NCI-H82 treated with DMSO at 0.1 percent for 48 hours (cell line): ENCODE measurements around the gene ANKRD17.

Experiments
- DNase-seq: peaks from one replicate; lab custom pipeline; 2025; ENCODE audit not compliant: unreplicated experiment; lab: John Stamatoyannopoulos, UW

Gene ANKRD17

DNA sequence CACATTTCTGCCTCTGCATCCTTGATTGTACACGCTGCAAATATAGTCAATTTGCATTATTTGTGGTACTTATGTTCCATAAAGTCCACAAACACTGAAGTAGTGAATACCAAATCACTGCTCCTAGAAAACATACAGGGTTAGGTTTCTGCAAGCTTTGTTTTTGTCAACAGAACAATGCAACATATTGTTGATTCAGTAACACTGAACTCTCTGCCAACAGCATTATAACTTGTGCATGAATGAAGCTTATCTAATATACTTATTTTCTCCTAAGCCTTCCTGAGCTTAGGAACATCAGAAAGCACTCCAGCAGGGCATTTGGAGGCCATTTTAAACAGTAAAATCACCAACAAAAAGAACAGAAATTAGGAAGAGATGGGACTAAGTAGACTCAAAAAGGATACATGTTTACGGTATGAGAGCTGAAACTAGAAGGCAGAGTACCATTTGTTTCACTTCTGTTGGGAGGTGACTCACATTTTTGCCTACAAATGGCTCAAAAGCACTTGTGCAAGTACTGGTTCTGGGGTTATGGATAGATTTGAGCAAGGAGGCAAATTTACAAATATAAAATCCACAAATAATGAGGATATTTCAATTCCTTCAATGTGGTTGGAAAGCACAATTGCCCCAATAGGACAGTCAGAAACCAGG is 203.2 kb downstream of the ANKRD17 start:
- DNase-seq = no peak

DNA sequence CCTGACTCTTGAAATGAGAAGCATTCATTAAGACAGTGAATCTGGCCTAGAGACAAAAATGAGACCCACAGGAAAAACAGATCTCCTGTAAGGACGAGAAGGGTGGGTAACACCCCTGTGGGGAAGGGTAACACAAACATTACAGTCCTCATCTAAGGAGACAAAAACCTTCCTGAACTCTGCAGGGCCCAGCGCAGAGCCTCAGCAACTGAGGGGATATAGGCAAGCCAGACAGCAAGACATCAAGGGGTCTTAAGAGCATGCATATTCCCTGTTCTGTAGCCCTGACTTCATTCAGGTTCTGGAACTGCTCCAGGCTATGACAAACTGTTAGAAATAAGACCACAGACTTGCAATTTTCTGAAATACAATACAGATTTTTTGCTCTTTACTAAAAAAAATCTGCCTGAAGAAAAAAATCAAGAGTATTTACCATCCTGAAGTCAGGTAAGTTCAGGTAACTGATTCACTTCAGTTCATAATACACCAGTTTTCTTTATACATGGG is 204.6 kb downstream of the ANKRD17 start:
- no peak for DNase-seq

DNA sequence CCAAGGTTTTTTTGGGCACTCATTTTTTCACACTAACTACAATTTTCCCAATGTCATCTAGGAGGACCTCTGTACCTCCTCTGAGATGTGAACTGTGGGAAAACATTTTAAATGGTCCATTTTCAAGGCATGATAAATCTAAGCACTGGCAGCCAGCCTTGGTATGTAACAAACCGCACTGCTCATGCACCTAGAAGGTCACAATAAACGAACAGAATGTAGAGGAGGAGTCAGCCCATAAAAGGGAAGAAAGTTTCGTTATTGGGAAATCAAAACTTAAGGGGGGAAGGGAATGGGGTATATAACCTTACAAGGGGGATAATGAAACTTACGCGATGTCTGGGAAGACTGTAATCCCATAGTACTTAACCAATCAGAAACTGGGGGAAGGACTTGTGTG is 205.5 kb downstream of the ANKRD17 start:
- DNase-seq = no peak

DNA sequence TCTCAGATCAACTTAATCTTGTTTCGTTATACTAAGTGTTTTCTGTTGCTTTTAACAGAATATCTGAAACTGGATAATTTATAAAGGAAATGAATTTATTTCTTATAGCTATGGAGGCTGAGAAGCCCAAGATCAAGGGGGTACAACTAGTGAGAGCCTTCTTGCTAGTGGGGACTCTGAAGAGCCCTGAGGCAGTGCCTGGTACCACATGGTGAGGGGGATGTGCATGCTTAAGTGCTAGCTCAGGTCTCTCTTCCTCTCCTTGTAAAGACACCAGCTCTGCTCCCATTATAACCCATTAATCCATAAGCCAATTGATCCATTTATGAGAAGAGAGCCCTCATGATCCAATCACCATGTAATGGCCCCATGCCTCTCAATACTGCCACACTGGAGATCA is 207.0 kb downstream of the ANKRD17 start:
- DNase-seq = peak; percentile 58

DNA sequence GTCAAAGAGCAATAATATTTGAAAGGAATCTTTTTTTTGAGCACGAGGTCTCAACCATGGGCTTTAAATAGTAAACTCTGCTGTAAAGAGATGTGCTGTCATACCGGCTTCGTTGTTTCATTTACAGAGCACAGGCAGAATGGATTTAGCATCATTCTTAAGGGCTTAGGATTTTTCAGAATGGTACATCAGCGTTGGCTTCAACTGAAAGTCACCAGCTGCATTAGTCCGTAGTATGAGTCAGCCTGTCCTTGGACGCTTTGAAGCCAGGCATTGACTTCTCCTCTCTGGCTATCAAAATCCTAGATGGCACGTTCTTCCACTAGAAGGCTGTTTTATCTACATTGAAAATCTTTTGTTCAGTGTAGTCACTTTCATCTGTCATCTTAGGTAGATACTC is 212.7 kb downstream of the ANKRD17 start:
- DNase-seq = no peak

DNA sequence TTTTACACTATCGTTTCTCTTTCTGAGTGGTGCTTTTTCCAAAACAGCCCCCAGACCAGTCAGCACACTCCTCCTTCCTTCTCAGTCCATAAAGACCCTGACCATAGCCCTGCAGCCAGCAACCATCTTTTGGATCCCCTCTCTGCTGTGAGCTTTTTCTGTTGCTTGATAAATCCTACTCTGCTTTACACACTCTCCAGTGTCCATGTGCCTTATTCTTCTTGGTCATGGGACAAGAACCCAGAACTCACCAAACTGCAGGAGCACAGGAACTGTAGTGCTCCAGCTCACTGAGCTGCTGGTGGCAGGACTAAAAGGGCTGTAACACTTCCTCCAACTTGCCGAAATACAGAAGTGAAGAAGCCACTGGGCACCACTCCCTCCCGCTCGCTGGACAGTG is 221.5 kb downstream of the ANKRD17 start:
- DNase-seq = no peak

DNA sequence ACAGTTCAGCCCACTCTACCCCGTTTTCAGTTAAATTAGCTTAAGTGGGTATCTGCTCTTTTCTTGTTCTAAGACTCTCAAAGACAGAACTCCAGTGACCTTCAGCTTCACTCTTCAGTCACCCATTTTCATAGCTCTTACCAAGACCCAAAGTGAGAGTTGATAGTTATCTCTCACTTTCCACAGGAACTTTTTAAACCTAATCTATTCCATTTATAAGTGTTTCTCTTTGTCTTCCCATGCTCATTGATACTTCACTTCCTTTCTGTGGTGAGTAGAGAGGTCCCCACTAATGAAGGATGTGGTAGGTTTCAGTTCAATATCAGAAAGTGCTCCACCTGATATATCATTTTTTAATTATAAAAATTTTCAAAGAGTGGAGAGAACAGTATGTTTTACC is 222.5 kb downstream of the ANKRD17 start:
- DNase-seq = no peak

DNA sequence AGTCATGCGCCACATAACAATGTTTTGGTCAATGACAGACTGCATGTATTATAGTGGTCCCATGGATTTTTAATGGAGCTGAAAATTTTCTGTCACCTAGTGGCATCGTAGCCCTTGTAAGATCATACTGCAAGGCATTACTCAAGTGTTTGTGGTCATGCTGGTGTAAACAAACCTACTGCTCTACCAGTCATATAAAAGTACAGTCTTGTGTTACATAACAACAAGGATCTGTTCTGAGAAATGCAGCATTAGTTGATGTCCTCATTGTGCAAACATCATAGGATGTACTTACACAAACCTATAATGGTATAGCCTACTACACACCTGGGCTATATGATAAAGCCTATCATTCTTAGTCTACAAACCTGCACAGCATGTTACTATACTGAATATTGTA is 223.7 kb downstream of the ANKRD17 start:
- no peak for DNase-seq

DNA sequence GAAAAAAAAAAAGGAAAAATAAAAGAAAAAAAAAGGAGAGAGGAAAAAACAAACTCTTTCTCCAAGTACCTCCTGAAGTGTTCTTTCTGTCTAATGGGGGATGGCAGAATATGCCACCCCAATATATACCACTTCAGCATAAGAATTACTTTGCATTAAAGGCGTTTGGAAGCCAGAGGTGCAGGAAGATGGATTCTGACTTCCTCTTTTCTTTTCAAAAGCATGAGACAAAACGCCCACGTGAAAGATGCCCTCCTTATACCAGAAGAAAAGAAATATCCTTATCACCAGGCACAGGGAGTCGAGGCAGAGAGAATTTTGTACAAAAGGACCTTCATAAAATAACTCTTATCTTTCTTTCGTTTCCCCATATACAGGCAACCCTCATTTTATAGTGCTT is 230.0 kb downstream of the ANKRD17 start:
- DNase-seq = no peak
